Stimulated activated CD8-positive, alpha-beta memory T cell treated with anti-CD3 and anti-CD28 coated beads, Interleukin-15, amount 100 ng/mL, for 24 hours (primary cell): ENCODE data around the gene VTI1A.
"Not testable (repeated sequence)": the region's sequence is repeated elsewhere in the genome, so short reads cannot be mapped to it uniquely, and the experiment has no call there.

Source experiments
- DNase-seq: peaks from one replicate; pipeline ENCODE4 v3.0.0-alpha.2; 2020; ENCODE audit warnings: low read depth

VTI1A gene

GRCh38 chr10:112723876-112724275 lies 276.9 kb downstream of the VTI1A start:
- DNase-seq, result no peak

GRCh38 chr10:112724404-112724991 lies 277.5 kb downstream of the VTI1A start:
- no peak for DNase-seq

- DNase-seq, result no peak
Measured at GRCh38 chr10:112728118-112728883, 281.3 kb downstream of the VTI1A start.

GRCh38 chr10:112728997-112729396 lies 282.0 kb downstream of the VTI1A start:
- no peak for DNase-seq

GRCh38 chr10:112731450-112731849 lies 284.4 kb downstream of the VTI1A start:
- not testable (repeated sequence) for DNase-seq

GRCh38 chr10:112732277-112732921 lies 285.4 kb downstream of the VTI1A start:
- DNase-seq, result no peak

- no peak for DNase-seq
Measured at GRCh38 chr10:112735041-112735695, 288.2 kb downstream of the VTI1A start.

- DNase-seq, result no peak
Measured at GRCh38 chr10:112738606-112739591, 291.9 kb downstream of the VTI1A start.

- no peak for DNase-seq
Measured at GRCh38 chr10:112739592-112740353, 292.8 kb downstream of the VTI1A start.

GRCh38 chr10:112741830-112742402 lies 294.9 kb downstream of the VTI1A start:
- DNase-seq, result no peak

- no peak for DNase-seq
Measured at GRCh38 chr10:112744181-112745096, 297.4 kb downstream of the VTI1A start.

- DNase-seq, result no peak
Measured at GRCh38 chr10:112746329-112746728, 299.3 kb downstream of the VTI1A start.

GRCh38 chr10:112750427-112751167 lies 303.6 kb downstream of the VTI1A start:
- no peak for DNase-seq

GRCh38 chr10:112751651-112752050 lies 304.6 kb downstream of the VTI1A start:
- DNase-seq, result no peak

- DNase-seq, result no peak
Measured at GRCh38 chr10:112752288-112752687, 305.3 kb downstream of the VTI1A start.

GRCh38 chr10:112753961-112754411 lies 307.0 kb downstream of the VTI1A start:
- DNase-seq, result no peak

- DNase-seq, result no peak
Measured at GRCh38 chr10:112755446-112756234, 308.6 kb downstream of the VTI1A start.

GRCh38 chr10:112756235-112756527 lies 309.2 kb downstream of the VTI1A start:
- DNase-seq, result no peak
